Adrenal gland (tissue), 12 donors: ENCODE results near the gene CDK6. TPM values are rescaled to one million over a fixed set of nuclear protein-coding genes. Genes with fewer than 3 reads are reported as not detected.

Experiments
- DNase-seq, 7 donors: peaks; one replicate each; pipeline ENCODE4 v3.0.0-alpha.2; 2019 to 2020
- H3K27ac ChIP-seq, 5 donors: fragments of 200-600 bp; sonication (generic) in 4 of 5; 1 replicate in 3 of 5; 2 replicates in 2 of 5; pipeline versions ENCODE4 v1.5.1 to v1.8.0; 2016 to 2020; ENCODE audit warnings: mild to moderate bottlenecking in 1 of 5
- H3K27me3 ChIP-seq: fragments of 200-600 bp; 2 replicates; pipeline ENCODE4 v1.8.0; 2021
- H3K36me3 ChIP-seq, 2 donors: fragments of 200-600 bp; replicated peaks in 1 of 2; 1 replicate in 1 of 2; 2 replicates in 1 of 2; pipeline versions ENCODE4 v1.5.1 to v1.8.0; 2018 to 2022
- H3K4me1 ChIP-seq, 2 donors: fragments of 200-600 bp; replicated peaks in 1 of 2; 1 replicate in 1 of 2; 2 replicates in 1 of 2; pipeline versions ENCODE4 v1.5.1 to v1.8.0; 2018 to 2021
- H3K4me3 ChIP-seq, 4 donors: fragments of 200-600 bp; sonication (generic) in 3 of 4; one replicate each; pipeline ENCODE4 v1.5.1; 2016 to 2018
- H3K9me3 ChIP-seq, 3 donors: fragments of 200-600 bp; sonication (generic) in 1 of 3; replicated peaks in 1 of 3; 1 replicate in 2 of 3; 2 replicates in 1 of 3; pipeline versions ENCODE4 v1.5.1 to v1.8.0; 2016 to 2021
- POLR2A ChIP-seq, 2 donors: fragments of 450-650 bp; IDR thresholded peaks; one replicate each; pipeline ENCODE4 v1.6.1; 2017; ENCODE audit warnings: antibody characterized with exemption in 2 of 2, mild to moderate bottlenecking in 2 of 2, moderate library complexity in 1 of 2
- WGBS, 4 donors: extraction: QIAGEN DNeasy Blood & Tissue Kit in 2 of 4; methylation state at CpG; one replicate each; pipeline versions ENCODE4 v1.1.5 to v1.1.7; 2013 to 2017; 5-methylcytosine and 5-hydroxymethylcytosine counted together
- intact Hi-C, 2 donors: fragments of 100-400 bp; cut with DNase I; formaldehyde crosslinking; loops; one replicate each; pipeline versions ENCODE4 v1.14.1 to v1.15.0; 2022 to 2023
- polyA plus RNA-seq, 3 donors: library from polyadenylated mRNA; stranded (reverse); fragments of 200-250 nt in 2 of 3; fragments of 350-450 nt in 1 of 3; fragmentation: Illumina TruSeq in 1 of 3; extraction: RNeasy Lipid Tissue Mini Kit (QIAGEN cat#74804) in 1 of 3; gene quantifications; one replicate each; pipeline ENCODE4 v1.2.3, GENCODE V29; 2013 to 2014
- total RNA-seq, 9 donors: library from RNA; depleted of rRNA in 4 of 9; stranded (reverse); fragments of >200 nt in 4 of 9; fragments of 120-200 nt in 1 of 9; fragmentation: NEBNext Ultra II Directional in 1 of 9; extraction: Animal tissue kit (Norgen Biotek cat#: 25700) in 1 of 9; gene quantifications; one replicate each; pipeline versions ENCODE4 v1.1.0 to v1.2.4, GENCODE V29; 2013 to 2023
- TF ChIP-seq, protein P1 (sequence below), 6 experiments: fragments of 450-650 bp in 4 of 6; fragments of 200-600 bp in 2 of 6; sonication (generic) in 1 of 6; IDR thresholded peaks; 1 replicate in 5 of 6; 2 replicates in 1 of 6; pipeline versions ENCODE4 v1.5.1 to v1.8.0; 2016 to 2021; ENCODE audit warnings: antibody characterized with exemption in 6 of 6, mild to moderate bottlenecking in 2 of 6, moderate library complexity in 1 of 6
- donor health status: healthy with polysubstance abuse.
- donor health status: Bipolar disorder and iron deficiency.
- donor health status: DM: yes; HTN: yes; CAD: no.
- donor health status: DM: no; HTN: no; CAD: no.
- donor health status: DM: no; HTN: no; CAD: no.
- donor health status: DM: yes; HTN: yes; CAD: no.

The CDK6 gene
- total and polyA plus RNA-seq, 12 donors: 2.5 to 151 (median 33.4) TPM

- DNase-seq: no peak
- WGBS, 4 donors: 56 to 83% (median 72%) methylated on average over 1 of the region's 1 CpG
- Histone ChIP-seq H3K4me1 (peaks cover 0 to 30% of the 10 kb centered on the region in 2 donors), H3K36me3 (peaks cover 0 to 15% of the 10 kb centered on the region in 2 donors), H3K4me3 (no peak overlapping the region), H3K27me3 (no peaks in the 10 kb centered on the region), H3K27ac (no peak overlapping the region), H3K9me3 (no peaks in the 10 kb centered on the region)
- TF ChIP-seq POLR2A (IDR thresholded peaks at IDR 0.05): no peak
- TF ChIP-seq, protein P1, sequence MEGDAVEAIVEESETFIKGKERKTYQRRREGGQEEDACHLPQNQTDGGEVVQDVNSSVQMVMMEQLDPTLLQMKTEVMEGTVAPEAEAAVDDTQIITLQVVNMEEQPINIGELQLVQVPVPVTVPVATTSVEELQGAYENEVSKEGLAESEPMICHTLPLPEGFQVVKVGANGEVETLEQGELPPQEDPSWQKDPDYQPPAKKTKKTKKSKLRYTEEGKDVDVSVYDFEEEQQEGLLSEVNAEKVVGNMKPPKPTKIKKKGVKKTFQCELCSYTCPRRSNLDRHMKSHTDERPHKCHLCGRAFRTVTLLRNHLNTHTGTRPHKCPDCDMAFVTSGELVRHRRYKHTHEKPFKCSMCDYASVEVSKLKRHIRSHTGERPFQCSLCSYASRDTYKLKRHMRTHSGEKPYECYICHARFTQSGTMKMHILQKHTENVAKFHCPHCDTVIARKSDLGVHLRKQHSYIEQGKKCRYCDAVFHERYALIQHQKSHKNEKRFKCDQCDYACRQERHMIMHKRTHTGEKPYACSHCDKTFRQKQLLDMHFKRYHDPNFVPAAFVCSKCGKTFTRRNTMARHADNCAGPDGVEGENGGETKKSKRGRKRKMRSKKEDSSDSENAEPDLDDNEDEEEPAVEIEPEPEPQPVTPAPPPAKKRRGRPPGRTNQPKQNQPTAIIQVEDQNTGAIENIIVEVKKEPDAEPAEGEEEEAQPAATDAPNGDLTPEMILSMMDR (IDR thresholded peaks at IDR 0.05): no peak
- intact Hi-C loops: no loop called here
These were observed 108.6 kb downstream of the CDK6 start for GRCh38 chr7:92727755-92728154.

DNA sequence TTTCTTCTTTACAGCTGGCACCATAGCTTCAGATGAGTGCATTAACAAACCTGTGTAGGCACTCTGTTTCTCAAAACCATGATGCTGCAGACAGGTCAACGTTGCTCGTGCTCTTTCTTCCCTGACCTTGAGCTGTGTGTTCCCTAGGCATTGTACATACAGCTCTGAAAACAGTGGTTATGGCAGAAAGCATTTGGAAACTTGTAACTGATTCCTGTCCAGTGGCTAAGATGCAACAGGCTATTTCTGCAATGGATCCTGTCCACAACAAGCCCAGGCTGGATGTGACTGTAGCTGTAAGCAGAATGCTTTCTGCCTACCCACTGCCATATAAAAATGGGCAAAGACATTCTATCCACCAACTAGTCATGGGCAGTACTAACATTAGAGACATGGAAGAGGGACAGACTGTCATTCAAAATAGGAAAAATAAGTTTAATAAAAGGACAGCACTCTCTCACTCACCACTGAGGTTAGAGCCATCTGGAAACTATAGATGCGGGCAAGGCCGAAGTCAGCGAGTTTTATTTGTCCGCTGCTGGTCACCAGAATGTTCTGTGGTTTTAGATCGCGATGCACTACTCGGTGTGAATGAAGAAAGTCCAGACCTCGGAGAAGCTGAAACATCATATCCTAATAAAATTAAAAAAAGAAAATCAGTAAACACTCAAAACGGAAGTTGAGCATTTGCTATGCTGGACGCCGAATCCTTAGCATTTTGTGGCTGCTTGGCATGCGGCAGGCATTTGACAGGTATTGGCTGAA is 111.0 kb downstream of the CDK6 start:
- no peaks in the 10 kb centered on the region for H3K27me3 ChIP-seq

DNA sequence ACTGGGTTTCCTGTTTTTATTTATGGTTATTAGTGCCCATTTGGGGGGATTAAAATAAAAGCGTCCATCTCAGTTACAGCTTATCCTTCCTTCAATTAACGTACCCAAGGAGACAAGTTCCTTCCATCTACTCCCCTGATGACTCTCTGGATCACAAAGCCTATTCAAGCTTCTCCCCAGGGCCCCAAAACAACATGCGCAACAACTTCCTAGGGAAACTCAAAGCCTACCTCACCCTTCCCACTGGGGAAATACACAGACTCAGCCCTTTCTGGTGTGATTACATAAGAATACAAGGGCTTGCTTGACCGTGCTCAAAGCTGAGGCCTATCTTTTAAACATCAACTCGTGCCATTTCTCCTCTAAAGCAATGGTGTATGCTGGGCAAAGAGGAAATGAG is 112.4 kb downstream of the CDK6 start:
- 67 to 76% (median 71%) methylated on average over 5 of the region's 5 CpGs for WGBS, 4 donors
- DNase-seq: peak in 2 of 7 donors; percentile 16 to 25
- Histone ChIP-seq H3K4me3 (no peak overlapping the region), H3K36me3 (peaks cover 0 to 15% of the 10 kb centered on the region in 2 donors), H3K4me1 (peaks cover 2 to 26% of the 10 kb centered on the region in 2 donors), H3K27me3 (no peaks in the 10 kb centered on the region), H3K27ac (peak overlapping the region in 2 of 5 donors; percentile 31 to 39), H3K9me3 (no peaks in the 10 kb centered on the region)
- TF ChIP-seq, protein P1 (IDR thresholded peaks at IDR 0.05): no peak
- intact Hi-C loops: no loop called here

More for the DNA sequence above, 111.0 kb downstream of the CDK6 start:
- Histone ChIP-seq H3K36me3 (peaks cover 0 to 15% of the 10 kb centered on the region in 2 donors), H3K4me1 (peaks cover 0 to 22% of the 10 kb centered on the region in 2 donors), H3K27ac (no peak overlapping the region), H3K4me3 (no peak overlapping the region), H3K9me3 (no peaks in the 10 kb centered on the region)
- no peak for DNase-seq
- 85 to 90% (median 89%) methylated on average over 14 of the region's 14 CpGs for whole genome bisulfite sequencing, 4 donors
- TF ChIP-seq POLR2A (IDR thresholded peaks at IDR 0.05): no peak
- TF ChIP-seq, protein P1 (IDR thresholded peaks at IDR 0.05): no peak
- intact Hi-C loops: no loop called here

GRCh38 chr7:92723205-92723604 is 113.2 kb downstream of the CDK6 start:
- Histone ChIP-seq H3K4me3 (no peak overlapping the region), H3K27ac (peak overlapping the region in 2 of 5 donors; percentile 39 to 49), H3K36me3 (peaks cover 0 to 15% of the 10 kb centered on the region in 2 donors), H3K27me3 (no peaks in the 10 kb centered on the region), H3K4me1 (peaks cover 8 to 33% of the 10 kb centered on the region in 2 donors), H3K9me3 (no peaks in the 10 kb centered on the region)
- no peak for DNase-seq
- intact Hi-C loops: no loop called here
- TF ChIP-seq, protein P1 (IDR thresholded peaks at IDR 0.05): no peak
- TF ChIP-seq POLR2A (IDR thresholded peaks at IDR 0.05): no peak
- 66 to 84% (median 78%) methylated on average over 2 of the region's 2 CpGs for WGBS, 4 donors
